ENCODE data around the gene ABHD8. TPM values are rescaled to one million over a fixed set of nuclear protein-coding genes. Genes with fewer than 3 reads are reported as not detected.

The ABHD8 gene
- total and polyA plus RNA-seq, 2 of the 13 experiments (the other 11 are each of a cell fraction or from before 2014, with no cell fraction given), result 6.3 to 7.2 TPM

DNA sequence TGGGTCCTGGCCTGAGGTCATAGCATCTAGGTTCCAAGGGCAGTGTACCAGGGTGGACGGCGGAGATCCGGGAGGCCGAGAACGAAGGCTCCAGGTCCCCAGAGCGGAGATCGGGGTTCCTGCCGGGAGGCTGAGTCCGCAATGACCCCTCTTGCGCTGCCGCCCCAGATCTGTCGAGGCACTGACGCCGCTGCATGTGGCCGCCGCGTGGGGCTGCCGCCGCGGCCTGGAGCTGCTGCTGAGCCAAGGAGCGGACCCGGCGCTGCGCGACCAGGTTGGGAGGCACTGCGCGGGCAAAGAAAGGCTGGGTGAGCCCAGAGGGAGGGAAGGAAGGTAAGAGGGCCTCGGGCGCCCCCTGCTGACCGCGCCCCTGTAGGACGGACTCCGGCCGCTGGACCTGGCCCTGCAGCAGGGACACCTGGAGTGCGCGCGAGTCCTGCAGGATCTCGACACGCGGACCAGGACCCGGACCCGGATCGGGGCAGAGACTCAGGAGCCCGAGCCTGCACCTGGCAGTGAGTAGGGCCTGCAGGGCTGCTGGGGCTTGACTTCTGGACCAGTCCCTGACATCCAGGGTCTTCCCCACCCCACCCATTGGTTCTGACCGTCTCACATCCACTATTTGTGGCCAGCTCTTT is 20.6 kb downstream of the ABHD8 start (continued):
- peak; percentile 64; the same call in 1 of the 2 replicates for TF ChIP-seq ZNF451 (CRISPR knock-in tag; IDR thresholded peaks at IDR 0.05)
- TF ChIP-seq, protein P1, sequence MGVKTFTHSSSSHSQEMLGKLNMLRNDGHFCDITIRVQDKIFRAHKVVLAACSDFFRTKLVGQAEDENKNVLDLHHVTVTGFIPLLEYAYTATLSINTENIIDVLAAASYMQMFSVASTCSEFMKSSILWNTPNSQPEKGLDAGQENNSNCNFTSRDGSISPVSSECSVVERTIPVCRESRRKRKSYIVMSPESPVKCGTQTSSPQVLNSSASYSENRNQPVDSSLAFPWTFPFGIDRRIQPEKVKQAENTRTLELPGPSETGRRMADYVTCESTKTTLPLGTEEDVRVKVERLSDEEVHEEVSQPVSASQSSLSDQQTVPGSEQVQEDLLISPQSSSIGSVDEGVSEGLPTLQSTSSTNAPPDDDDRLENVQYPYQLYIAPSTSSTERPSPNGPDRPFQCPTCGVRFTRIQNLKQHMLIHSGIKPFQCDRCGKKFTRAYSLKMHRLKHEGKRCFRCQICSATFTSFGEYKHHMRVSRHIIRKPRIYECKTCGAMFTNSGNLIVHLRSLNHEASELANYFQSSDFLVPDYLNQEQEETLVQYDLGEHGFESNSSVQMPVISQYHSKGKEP (CRISPR knock-in tag; IDR thresholded peaks at IDR 0.05), result no peak
- no peak for TF ChIP-seq MATR3 (CRISPR knock-in tag; IDR thresholded peaks at IDR 0.05)
- 0 out of 2 replicates have a peak, but pooled peaks have one; percentile 50 for TF ChIP-seq KMT2A (CRISPR knock-in tag; IDR thresholded peaks at IDR 0.05)
- TF ChIP-seq, protein P2, sequence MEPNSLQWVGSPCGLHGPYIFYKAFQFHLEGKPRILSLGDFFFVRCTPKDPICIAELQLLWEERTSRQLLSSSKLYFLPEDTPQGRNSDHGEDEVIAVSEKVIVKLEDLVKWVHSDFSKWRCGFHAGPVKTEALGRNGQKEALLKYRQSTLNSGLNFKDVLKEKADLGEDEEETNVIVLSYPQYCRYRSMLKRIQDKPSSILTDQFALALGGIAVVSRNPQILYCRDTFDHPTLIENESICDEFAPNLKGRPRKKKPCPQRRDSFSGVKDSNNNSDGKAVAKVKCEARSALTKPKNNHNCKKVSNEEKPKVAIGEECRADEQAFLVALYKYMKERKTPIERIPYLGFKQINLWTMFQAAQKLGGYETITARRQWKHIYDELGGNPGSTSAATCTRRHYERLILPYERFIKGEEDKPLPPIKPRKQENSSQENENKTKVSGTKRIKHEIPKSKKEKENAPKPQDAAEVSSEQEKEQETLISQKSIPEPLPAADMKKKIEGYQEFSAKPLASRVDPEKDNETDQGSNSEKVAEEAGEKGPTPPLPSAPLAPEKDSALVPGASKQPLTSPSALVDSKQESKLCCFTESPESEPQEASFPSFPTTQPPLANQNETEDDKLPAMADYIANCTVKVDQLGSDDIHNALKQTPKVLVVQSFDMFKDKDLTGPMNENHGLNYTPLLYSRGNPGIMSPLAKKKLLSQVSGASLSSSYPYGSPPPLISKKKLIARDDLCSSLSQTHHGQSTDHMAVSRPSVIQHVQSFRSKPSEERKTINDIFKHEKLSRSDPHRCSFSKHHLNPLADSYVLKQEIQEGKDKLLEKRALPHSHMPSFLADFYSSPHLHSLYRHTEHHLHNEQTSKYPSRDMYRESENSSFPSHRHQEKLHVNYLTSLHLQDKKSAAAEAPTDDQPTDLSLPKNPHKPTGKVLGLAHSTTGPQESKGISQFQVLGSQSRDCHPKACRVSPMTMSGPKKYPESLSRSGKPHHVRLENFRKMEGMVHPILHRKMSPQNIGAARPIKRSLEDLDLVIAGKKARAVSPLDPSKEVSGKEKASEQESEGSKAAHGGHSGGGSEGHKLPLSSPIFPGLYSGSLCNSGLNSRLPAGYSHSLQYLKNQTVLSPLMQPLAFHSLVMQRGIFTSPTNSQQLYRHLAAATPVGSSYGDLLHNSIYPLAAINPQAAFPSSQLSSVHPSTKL (CRISPR knock-in tag; IDR thresholded peaks at IDR 0.05), result peak; percentile 26; the same call in 1 of the 2 replicates
- TF ChIP-seq KLF16 (CRISPR knock-in tag; IDR thresholded peaks at IDR 0.05), result peak in 1 of 2 experiments; percentile 50; a peak in 1 of 4 replicates
- TF ChIP-seq, protein P3, sequence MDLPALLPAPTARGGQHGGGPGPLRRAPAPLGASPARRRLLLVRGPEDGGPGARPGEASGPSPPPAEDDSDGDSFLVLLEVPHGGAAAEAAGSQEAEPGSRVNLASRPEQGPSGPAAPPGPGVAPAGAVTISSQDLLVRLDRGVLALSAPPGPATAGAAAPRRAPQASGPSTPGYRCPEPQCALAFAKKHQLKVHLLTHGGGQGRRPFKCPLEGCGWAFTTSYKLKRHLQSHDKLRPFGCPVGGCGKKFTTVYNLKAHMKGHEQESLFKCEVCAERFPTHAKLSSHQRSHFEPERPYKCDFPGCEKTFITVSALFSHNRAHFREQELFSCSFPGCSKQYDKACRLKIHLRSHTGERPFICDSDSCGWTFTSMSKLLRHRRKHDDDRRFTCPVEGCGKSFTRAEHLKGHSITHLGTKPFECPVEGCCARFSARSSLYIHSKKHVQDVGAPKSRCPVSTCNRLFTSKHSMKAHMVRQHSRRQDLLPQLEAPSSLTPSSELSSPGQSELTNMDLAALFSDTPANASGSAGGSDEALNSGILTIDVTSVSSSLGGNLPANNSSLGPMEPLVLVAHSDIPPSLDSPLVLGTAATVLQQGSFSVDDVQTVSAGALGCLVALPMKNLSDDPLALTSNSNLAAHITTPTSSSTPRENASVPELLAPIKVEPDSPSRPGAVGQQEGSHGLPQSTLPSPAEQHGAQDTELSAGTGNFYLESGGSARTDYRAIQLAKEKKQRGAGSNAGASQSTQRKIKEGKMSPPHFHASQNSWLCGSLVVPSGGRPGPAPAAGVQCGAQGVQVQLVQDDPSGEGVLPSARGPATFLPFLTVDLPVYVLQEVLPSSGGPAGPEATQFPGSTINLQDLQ (CRISPR knock-in tag; IDR thresholded peaks at IDR 0.05), result no peak
- no peak for TF ChIP-seq ZNF550 (CRISPR knock-in tag; IDR thresholded peaks at IDR 0.05; ENCODE audit: borderline replicate concordance)
- TF ChIP-seq MTA1 (CRISPR knock-in tag; IDR thresholded peaks at IDR 0.05; ENCODE audit: borderline replicate concordance), result no peak
- TF ChIP-seq, protein P4, sequence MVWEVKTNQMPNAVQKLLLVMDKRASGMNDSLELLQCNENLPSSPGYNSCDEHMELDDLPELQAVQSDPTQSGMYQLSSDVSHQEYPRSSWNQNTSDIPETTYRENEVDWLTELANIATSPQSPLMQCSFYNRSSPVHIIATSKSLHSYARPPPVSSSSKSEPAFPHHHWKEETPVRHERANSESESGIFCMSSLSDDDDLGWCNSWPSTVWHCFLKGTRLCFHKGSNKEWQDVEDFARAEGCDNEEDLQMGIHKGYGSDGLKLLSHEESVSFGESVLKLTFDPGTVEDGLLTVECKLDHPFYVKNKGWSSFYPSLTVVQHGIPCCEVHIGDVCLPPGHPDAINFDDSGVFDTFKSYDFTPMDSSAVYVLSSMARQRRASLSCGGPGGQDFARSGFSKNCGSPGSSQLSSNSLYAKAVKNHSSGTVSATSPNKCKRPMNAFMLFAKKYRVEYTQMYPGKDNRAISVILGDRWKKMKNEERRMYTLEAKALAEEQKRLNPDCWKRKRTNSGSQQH (CRISPR knock-in tag; IDR thresholded peaks at IDR 0.05; ENCODE audit: low read depth), result 0 out of 2 replicates have a peak, but pooled peaks have one; percentile 31
- no peak for TF ChIP-seq TP53 (CRISPR knock-in tag; conservative IDR thresholded peaks at IDR 0.05)
- TF ChIP-seq DNMT3B (CRISPR knock-in tag; conservative IDR thresholded peaks at IDR 0.05), result no peak
- 0 out of 2 replicates have a peak, but pooled peaks have one; percentile 15 for TF ChIP-seq CBX5 (CRISPR knock-in tag; IDR thresholded peaks at IDR 0.05; ENCODE audit: borderline replicate concordance)
- TF ChIP-seq AKAP8 (CRISPR knock-in tag; IDR thresholded peaks at IDR 0.05), result no peak
- TF ChIP-seq, protein P5, sequence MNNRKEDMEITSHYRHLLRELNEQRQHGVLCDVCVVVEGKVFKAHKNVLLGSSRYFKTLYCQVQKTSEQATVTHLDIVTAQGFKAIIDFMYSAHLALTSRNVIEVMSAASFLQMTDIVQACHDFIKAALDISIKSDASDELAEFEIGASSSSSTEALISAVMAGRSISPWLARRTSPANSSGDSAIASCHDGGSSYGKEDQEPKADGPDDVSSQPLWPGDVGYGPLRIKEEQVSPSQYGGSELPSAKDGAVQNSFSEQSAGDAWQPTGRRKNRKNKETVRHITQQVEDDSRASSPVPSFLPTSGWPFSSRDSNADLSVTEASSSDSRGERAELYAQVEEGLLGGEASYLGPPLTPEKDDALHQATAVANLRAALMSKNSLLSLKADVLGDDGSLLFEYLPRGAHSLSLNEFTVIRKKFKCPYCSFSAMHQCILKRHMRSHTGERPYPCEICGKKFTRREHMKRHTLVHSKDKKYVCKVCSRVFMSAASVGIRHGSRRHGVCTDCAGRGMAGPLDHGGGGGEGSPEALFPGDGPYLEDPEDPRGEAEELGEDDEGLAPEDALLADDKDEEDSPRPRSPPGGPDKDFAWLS (CRISPR knock-in tag; IDR thresholded peaks at IDR 0.05; ENCODE audit: borderline replicate concordance), result no peak
- TF ChIP-seq DR1 (CRISPR knock-in tag; IDR thresholded peaks at IDR 0.05), result peak; percentile 45
- peak; percentile 67 for TF ChIP-seq GABPB1 (CRISPR knock-in tag; IDR thresholded peaks at IDR 0.05)
